GM12801 (cell line): ENCODE results near the gene ARV1.

Source experiments
- TF ChIP-seq, protein P1 (sequence below): IDR thresholded peaks from one replicate; pipeline ENCODE4 v1.5.1; 2011; ENCODE audit warnings: control low read depth; ENCODE audit not compliant: insufficient read length; ENCODE audit errors: extremely low read depth

ARV1 gene

DNA sequence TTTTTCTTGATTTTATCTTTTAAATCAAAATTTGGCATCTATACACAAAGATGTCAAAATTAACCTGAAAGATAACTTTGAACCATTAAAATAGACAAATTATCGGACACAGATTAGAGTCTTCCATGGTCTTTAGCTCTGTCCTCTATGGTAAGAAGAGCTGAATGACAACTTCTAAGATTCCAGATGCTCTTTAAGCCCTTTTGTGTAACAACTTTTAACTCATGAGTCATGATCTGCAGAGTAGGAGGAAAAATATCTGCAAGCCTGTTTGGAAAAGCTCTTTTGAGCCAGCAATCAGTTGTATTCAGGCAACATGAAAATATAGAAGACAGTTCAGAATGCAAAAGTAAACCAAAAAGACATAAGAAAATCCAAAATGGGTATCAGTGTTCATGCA is 38.0 kb upstream of the ARV1 start:
- TF ChIP-seq, protein P1, sequence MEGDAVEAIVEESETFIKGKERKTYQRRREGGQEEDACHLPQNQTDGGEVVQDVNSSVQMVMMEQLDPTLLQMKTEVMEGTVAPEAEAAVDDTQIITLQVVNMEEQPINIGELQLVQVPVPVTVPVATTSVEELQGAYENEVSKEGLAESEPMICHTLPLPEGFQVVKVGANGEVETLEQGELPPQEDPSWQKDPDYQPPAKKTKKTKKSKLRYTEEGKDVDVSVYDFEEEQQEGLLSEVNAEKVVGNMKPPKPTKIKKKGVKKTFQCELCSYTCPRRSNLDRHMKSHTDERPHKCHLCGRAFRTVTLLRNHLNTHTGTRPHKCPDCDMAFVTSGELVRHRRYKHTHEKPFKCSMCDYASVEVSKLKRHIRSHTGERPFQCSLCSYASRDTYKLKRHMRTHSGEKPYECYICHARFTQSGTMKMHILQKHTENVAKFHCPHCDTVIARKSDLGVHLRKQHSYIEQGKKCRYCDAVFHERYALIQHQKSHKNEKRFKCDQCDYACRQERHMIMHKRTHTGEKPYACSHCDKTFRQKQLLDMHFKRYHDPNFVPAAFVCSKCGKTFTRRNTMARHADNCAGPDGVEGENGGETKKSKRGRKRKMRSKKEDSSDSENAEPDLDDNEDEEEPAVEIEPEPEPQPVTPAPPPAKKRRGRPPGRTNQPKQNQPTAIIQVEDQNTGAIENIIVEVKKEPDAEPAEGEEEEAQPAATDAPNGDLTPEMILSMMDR, result no peak

DNA sequence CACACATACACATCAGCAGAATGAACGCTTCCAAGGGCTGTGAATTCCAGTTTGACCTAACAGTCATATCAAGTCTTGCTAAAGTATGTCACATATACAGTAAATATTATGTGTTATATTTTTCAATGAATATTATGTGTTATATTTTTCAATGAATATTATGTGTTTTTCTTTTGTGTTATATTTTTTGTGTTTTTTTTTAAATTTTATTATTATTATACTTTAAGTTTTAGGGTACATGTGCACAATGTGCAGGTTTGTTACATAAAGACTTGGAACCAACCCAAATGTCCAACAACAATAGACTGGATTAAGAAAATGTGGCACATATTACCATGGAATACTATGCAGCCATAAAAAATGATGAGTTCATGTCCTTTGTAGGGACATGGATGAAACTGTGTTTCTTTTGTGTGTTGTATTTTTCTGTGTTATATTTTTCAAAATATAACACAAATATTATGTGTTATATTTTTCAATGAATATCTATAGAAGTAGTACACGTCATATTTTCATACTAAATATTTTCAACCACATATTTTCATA is 35.8 kb upstream of the ARV1 start:
- TF ChIP-seq, protein P1, result no peak

DNA sequence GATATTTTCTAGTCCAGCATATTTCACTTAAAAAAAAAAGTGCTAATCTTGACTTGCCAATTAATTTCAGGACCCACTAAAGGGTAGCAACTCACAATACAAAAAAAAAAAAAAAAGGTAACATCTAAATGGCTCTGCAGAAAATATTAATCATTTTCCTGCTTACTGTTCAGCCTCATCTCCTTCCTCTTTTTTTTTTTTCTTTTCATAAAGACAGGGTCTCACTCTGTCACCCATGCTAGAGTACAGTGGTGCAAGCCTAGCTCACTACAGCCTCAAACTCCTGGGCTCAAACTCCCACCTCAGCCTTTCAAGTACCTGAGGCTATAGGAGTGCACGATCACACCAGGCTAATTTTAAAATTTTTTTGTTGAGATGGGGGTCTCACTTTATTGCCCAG is 30.6 kb upstream of the ARV1 start:
- TF ChIP-seq, protein P1, result no peak

DNA sequence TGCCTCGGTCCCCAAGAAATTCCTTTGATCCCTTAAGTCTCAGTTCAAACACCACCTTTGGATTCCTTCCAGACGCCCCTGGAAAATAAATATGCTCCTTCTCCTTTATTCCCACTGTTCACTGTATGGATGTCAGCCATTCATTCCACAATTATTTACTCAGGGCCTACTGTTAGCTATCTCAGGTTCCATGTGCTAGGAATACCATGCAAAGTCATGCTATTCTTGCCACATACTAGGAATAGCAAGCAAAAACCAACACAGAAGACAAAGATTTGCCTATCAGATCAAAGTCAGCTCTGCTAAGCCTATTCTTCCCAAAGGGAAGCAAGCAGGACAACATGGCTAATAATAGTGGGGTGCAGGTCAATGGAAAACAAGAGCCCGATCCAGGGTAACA is 30.0 kb upstream of the ARV1 start:
- TF ChIP-seq, protein P1, result no peak

DNA sequence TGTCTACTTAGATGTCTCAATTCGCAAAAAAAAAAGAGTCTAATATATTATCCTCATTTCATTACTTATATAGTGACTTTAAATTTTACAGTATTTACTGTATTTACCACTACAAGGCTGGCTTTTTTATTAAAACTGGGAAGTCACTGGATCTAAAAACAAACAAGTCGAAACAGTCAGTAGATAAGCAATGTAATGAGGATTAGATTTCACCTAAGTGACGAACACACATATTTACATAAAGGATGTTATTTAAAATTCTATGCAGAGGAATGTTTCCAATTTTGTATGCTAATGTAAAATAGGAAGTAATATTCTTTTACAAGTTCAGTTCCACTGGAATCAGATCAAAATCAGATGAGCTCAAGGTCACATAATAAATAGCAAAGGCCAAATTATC is 28.5 kb upstream of the ARV1 start:
- TF ChIP-seq, protein P1, result no peak

DNA sequence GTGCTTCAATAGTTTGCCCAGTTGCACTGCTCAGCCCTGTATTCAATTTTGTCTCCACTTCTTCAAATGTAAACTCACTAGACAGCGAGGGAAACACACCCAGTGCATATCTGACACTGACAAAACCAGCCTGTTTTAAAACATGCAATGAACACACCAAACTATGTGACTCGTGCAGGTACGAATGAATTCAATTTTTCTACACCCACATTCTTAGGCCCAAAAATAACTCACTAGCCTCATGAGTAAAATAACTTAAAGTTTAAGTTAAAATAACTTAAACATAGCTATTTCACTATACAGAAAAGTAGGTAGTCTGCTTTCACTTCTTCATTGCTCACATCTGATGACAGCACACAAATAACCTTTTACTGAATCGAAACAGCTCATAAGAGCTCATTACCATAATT is 21.3 kb upstream of the ARV1 start:
- TF ChIP-seq, protein P1, result no peak

DNA sequence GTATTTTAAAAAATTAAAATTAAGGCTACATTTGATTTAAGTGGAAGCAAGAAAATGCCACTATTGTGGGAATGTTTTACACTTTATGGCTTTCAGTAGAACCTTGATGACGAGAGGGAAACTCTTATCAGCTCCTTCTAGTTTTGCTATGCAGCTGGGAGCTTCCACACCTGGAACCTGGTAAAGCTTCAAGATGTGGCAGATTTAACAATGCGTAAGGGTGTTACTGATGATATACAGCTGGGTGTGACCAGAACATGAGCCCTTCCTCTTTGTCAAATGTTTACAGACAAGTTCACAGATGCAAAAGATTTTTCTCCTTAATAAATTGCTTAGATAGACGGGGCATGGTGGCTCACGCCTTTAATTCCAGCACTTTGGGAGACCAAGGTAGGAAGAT is 20.5 kb upstream of the ARV1 start:
- TF ChIP-seq, protein P1, result no peak
